Measurements from ENCODE around the gene PTPRK.

PTPRK gene

GRCh38 chr6:128303870-128304269 is 216.5 kb downstream of the PTPRK start:
- H3K4me2 ChIP-seq (ENCODE audit: low read length): no peak overlapping the region
- H3K9ac ChIP-seq: no peak overlapping the region
- no peaks in the 10 kb centered on the region for H3K27me3 ChIP-seq (ENCODE audit: control insufficient read depth, insufficient read depth, low read length)
- no peaks in the 10 kb centered on the region for H3K4me1 ChIP-seq
- H3K79me2 ChIP-seq: no peaks in the 10 kb centered on the region
- no peak overlapping the region for H3K27ac ChIP-seq
- H3K9me3 ChIP-seq (ENCODE audit: control insufficient read depth, low read length): no peaks in the 10 kb centered on the region
- TF ChIP-seq CTCF (IDR thresholded peaks at IDR 0.05): no peak
- no peak overlapping the region for H2AFZ ChIP-seq
- H3K4me3 ChIP-seq (ENCODE audit: low read depth, low read length): no peak overlapping the region
- no peaks in the 10 kb centered on the region for H3K36me3 ChIP-seq (ENCODE audit: control insufficient read depth, insufficient read depth, low read length)

DNA sequence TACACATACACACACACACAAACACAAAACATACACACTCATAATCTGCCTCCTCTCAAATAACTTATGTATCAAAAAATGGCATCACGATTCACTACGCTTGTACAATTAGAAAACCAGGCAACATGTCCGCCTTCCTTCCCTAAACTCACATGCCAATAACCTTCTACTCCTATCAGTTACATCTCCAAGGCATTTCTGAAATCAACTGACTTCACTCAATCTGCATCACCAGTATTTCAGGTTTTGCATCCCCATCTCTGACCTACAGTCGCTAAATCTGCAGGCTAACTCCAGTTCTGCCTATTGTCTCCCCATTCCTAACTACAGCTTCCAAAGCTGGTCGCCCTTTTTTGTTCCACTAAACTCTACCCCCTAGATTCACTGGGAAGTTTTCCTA is 217.5 kb downstream of the PTPRK start:
- Histone ChIP-seq H3K36me3 (ENCODE audit: control insufficient read depth, insufficient read depth, low read length) (no peaks in the 10 kb centered on the region), H3K9ac (no peak overlapping the region), H3K9me3 (ENCODE audit: control insufficient read depth, low read length) (no peaks in the 10 kb centered on the region), H3K27me3 (ENCODE audit: control insufficient read depth, insufficient read depth, low read length) (no peaks in the 10 kb centered on the region), H3K4me1 (no peaks in the 10 kb centered on the region), H2AFZ (no peak overlapping the region), H3K4me3 (ENCODE audit: low read depth, low read length) (no peak overlapping the region), H3K79me2 (no peaks in the 10 kb centered on the region), H3K4me2 (ENCODE audit: low read length) (no peak overlapping the region), H3K27ac (no peak overlapping the region)
- no peak for TF ChIP-seq CTCF (IDR thresholded peaks at IDR 0.05)

GRCh38 chr6:128295670-128296069 is 224.7 kb downstream of the PTPRK start:
- Histone ChIP-seq H2AFZ (no peak overlapping the region), H3K27ac (no peak overlapping the region), H3K4me3 (ENCODE audit: low read depth, low read length) (no peak overlapping the region), H3K4me1 (no peaks in the 10 kb centered on the region), H3K9ac (no peak overlapping the region), H3K79me2 (no peaks in the 10 kb centered on the region), H3K27me3 (ENCODE audit: control insufficient read depth, insufficient read depth, low read length) (no peaks in the 10 kb centered on the region), H3K36me3 (ENCODE audit: control insufficient read depth, insufficient read depth, low read length) (no peaks in the 10 kb centered on the region), H3K9me3 (ENCODE audit: control insufficient read depth, low read length) (no peaks in the 10 kb centered on the region), H3K4me2 (ENCODE audit: low read length) (no peak overlapping the region)
- TF ChIP-seq CTCF (IDR thresholded peaks at IDR 0.05): no peak

GRCh38 chr6:128290221-128290620 is 230.2 kb downstream of the PTPRK start:
- H3K27me3 ChIP-seq (ENCODE audit: control insufficient read depth, insufficient read depth, low read length): no peaks in the 10 kb centered on the region
- TF ChIP-seq CTCF (IDR thresholded peaks at IDR 0.05): no peak
- no peak overlapping the region for H2AFZ ChIP-seq
- H3K9ac ChIP-seq: no peak overlapping the region
- no peaks in the 10 kb centered on the region for H3K36me3 ChIP-seq (ENCODE audit: control insufficient read depth, insufficient read depth, low read length)
- no peaks in the 10 kb centered on the region for H3K9me3 ChIP-seq (ENCODE audit: control insufficient read depth, low read length)
- H3K4me3 ChIP-seq (ENCODE audit: low read depth, low read length): no peak overlapping the region
- no peak overlapping the region for H3K4me2 ChIP-seq (ENCODE audit: low read length)
- no peak overlapping the region for H3K27ac ChIP-seq
- no peaks in the 10 kb centered on the region for H3K4me1 ChIP-seq
- no peaks in the 10 kb centered on the region for H3K79me2 ChIP-seq

- H3K4me2 ChIP-seq (ENCODE audit: low read length): no peak overlapping the region
- no peaks in the 10 kb centered on the region for H3K4me1 ChIP-seq
Observed at GRCh38 chr6:128284128-128284527, 236.3 kb downstream of the PTPRK start.

More at GRCh38 chr6:128284128-128284527, 236.3 kb downstream of the PTPRK start:
- Histone ChIP-seq H3K4me3 (ENCODE audit: low read depth, low read length) (no peak overlapping the region), H3K27ac (no peak overlapping the region), H3K27me3 (ENCODE audit: control insufficient read depth, insufficient read depth, low read length) (no peaks in the 10 kb centered on the region), H2AFZ (no peak overlapping the region), H3K9me3 (ENCODE audit: control insufficient read depth, low read length) (no peaks in the 10 kb centered on the region), H3K79me2 (no peaks in the 10 kb centered on the region), H3K36me3 (ENCODE audit: control insufficient read depth, insufficient read depth, low read length) (no peaks in the 10 kb centered on the region), H3K9ac (no peak overlapping the region)
- TF ChIP-seq CTCF (IDR thresholded peaks at IDR 0.05): no peak

Measured in parathyroid adenoma (tissue), 2 donors.